ENCODE measurements around the gene CCDC192.

DNA sequence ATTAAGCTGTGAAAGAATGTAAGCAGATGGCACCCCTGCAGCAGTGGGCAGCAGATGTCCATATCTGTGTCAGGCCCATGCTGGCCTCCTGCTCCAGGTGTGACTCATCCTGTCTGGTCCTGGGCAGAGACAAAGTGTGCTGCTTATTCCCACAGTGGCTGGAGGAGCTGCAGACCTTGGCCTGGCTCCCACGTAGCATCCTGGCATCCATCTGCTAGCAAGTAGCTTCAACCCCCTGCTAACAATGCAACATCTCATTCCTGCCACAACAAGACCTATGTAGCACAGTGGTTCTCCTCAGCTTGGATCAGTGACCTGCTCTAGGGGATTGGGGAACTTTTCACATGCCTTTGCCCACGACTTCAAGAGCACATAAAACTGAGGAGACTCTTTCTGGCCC is 254.0 kb downstream of the CCDC192 start:
- TF ChIP-seq EP300 (IDR thresholded peaks at IDR 0.05) (no peak), POLR2A (IDR thresholded peaks at IDR 0.05) (no peak)
- TF ChIP-seq, protein P1, sequence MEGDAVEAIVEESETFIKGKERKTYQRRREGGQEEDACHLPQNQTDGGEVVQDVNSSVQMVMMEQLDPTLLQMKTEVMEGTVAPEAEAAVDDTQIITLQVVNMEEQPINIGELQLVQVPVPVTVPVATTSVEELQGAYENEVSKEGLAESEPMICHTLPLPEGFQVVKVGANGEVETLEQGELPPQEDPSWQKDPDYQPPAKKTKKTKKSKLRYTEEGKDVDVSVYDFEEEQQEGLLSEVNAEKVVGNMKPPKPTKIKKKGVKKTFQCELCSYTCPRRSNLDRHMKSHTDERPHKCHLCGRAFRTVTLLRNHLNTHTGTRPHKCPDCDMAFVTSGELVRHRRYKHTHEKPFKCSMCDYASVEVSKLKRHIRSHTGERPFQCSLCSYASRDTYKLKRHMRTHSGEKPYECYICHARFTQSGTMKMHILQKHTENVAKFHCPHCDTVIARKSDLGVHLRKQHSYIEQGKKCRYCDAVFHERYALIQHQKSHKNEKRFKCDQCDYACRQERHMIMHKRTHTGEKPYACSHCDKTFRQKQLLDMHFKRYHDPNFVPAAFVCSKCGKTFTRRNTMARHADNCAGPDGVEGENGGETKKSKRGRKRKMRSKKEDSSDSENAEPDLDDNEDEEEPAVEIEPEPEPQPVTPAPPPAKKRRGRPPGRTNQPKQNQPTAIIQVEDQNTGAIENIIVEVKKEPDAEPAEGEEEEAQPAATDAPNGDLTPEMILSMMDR (IDR thresholded peaks at IDR 0.05) = no peak

Data from tibial nerve (tissue), 4 donors.